GM18520 (cell line): Measurements from ENCODE around the gene ZNF710.
"Not testable (repeated sequence)": the region's sequence is repeated elsewhere in the genome, so short reads cannot be mapped to it uniquely, and the experiment has no call there.

Source experiments
- ATAC-seq: cut with Tn5 transposase; IDR thresholded peaks from one replicate; pipeline ENCODE4 v1.9.1; 2021; ENCODE audit not compliant: unreplicated experiment

Gene ZNF710

GRCh38 chr15:90101130-90101968 lies 100.2 kb downstream of the ZNF710 start:
- no peak for ATAC-seq

- peak; percentile 48 for ATAC-seq
These were observed 101.1 kb downstream of the ZNF710 start, which contains the start of gene IDH2 for GRCh38 chr15:90101969-90102890. Gene IDH2 (minus strand): TSS chr15:90102468. CDS start chr15:90102390, 78 bp downstream.

GRCh38 chr15:90103701-90104329 lies 102.7 kb downstream of the ZNF710 start:
- no peak for ATAC-seq

- ATAC-seq, result no peak
These were observed 103.4 kb downstream of the ZNF710 start for GRCh38 chr15:90104551-90104950.

- no peak for ATAC-seq
These were observed 104.4 kb downstream of the ZNF710 start for GRCh38 chr15:90105521-90105920.

GRCh38 chr15:90106522-90107117 lies 105.5 kb downstream of the ZNF710 start:
- ATAC-seq, result no peak

- ATAC-seq, result not testable (repeated sequence)
These were observed 106.9 kb downstream of the ZNF710 start for GRCh38 chr15:90108038-90108437.

- not testable (repeated sequence) for ATAC-seq
These were observed 108.1 kb downstream of the ZNF710 start for GRCh38 chr15:90109163-90109751.

- no peak for ATAC-seq
These were observed 112.0 kb downstream of the ZNF710 start for GRCh38 chr15:90113166-90113565.

GRCh38 chr15:90114451-90114901 lies 113.4 kb downstream of the ZNF710 start:
- ATAC-seq, result no peak

- no peak for ATAC-seq
These were observed 114.7 kb downstream of the ZNF710 start for GRCh38 chr15:90115783-90116182.

GRCh38 chr15:90119367-90119766 lies 118.2 kb downstream of the ZNF710 start:
- no peak for ATAC-seq

GRCh38 chr15:90121086-90121485 lies 120.0 kb downstream of the ZNF710 start:
- ATAC-seq, result no peak

GRCh38 chr15:90124507-90124906 lies 123.4 kb downstream of the ZNF710 start:
- ATAC-seq, result no peak

- ATAC-seq, result no peak
These were observed 124.9 kb downstream of the ZNF710 start for GRCh38 chr15:90126022-90126421.

GRCh38 chr15:90126596-90127435 lies 125.7 kb downstream of the ZNF710 start:
- no peak for ATAC-seq

GRCh38 chr15:90130291-90130690 lies 129.2 kb downstream of the ZNF710 start:
- no peak for ATAC-seq
